Neural cell (in vitro differentiated cells): ENCODE results near the gene ACTA2. TPM values are rescaled to one million over a fixed set of nuclear protein-coding genes. Genes with fewer than 3 reads are reported as not detected.

ENCODE experiments used
- H2AFZ ChIP-seq: fragments of 200-600, 300-800 bp; sonication (generic), shearing (Covaris generic); 2 replicates; pipeline ENCODE4 v1.6.0; 2014; ENCODE audit warnings: low read depth, mild to moderate bottlenecking, antibody characterized with exemption, low read length, moderate library complexity
- H3F3A ChIP-seq: fragments of 200-600 bp; shearing (Covaris generic); 2 replicates; pipeline ENCODE4 v1.6.1; 2016; ENCODE audit warnings: mild to moderate bottlenecking, moderate library complexity, mixed read lengths, antibody characterized with exemption, low read length; ENCODE audit not compliant: insufficient read depth, poor library complexity, severe bottlenecking
- H3K27ac ChIP-seq: fragments of 200-600, 300-800 bp; sonication (generic), shearing (Covaris generic); 2 replicates; pipeline ENCODE4 v1.5.1; 2014; ENCODE audit warnings: mild to moderate bottlenecking, low read length, moderate library complexity
- H3K27me3 ChIP-seq: fragments of 300-800, 200-600 bp; sonication (generic), shearing (Covaris generic); 2 replicates; pipeline ENCODE4 v1.6.0; 2014; ENCODE audit warnings: mild to moderate bottlenecking, low read depth, low read length, moderate library complexity; ENCODE audit not compliant: insufficient read depth
- H3K36me3 ChIP-seq: fragments of 300-800, 200-600 bp; sonication (generic), shearing (Covaris generic); 2 replicates; pipeline ENCODE4 v1.5.1; 2014; ENCODE audit warnings: mild to moderate bottlenecking, antibody characterized with exemption, low read length, moderate library complexity; ENCODE audit not compliant: insufficient read depth
- H3K4me2 ChIP-seq: fragments of 300-800, 200-600 bp; sonication (generic), shearing (Covaris generic); 2 replicates; pipeline ENCODE4 v1.6.0; 2014; ENCODE audit warnings: mild to moderate bottlenecking, low read length
- H3K4me3 ChIP-seq: fragments of 300-800, 200-600 bp; sonication (generic), shearing (Covaris generic); 2 replicates; pipeline ENCODE4 v1.5.1; 2014; ENCODE audit warnings: mild to moderate bottlenecking, low read length, moderate library complexity
- H3K79me2 ChIP-seq: fragments of 200-600 bp; shearing (Covaris generic); replicated peaks from 2 replicates; pipeline ENCODE4 v1.6.0; 2014; ENCODE audit warnings: mild to moderate bottlenecking, low read length, moderate library complexity; ENCODE audit not compliant: insufficient read depth
- H3K9ac ChIP-seq: fragments of 300-800, 200-600 bp; sonication (generic), shearing (Covaris generic); 2 replicates; pipeline ENCODE4 v1.6.1; 2016; ENCODE audit warnings: mild to moderate bottlenecking, low read length, mixed read lengths
- H3K9me2 ChIP-seq: fragments of 200-600 bp; shearing (Covaris generic); 2 replicates; pipeline ENCODE4 v1.6.1; 2016; ENCODE audit warnings: mild to moderate bottlenecking, low read length, mixed read lengths; ENCODE audit not compliant: insufficient read depth
- H3K9me3 ChIP-seq: fragments of 200-600, 300-800 bp; sonication (generic), shearing (Covaris generic); 2 replicates; pipeline ENCODE4 v1.6.1; 2016; ENCODE audit warnings: mild to moderate bottlenecking, mixed run types, low read length, moderate library complexity, mixed read lengths
- H4K20me1 ChIP-seq: fragments of 200-600 bp; shearing (Covaris generic); 2 replicates; pipeline ENCODE4 v1.6.1; 2016; ENCODE audit warnings: mild to moderate bottlenecking, mixed run types; ENCODE audit not compliant: insufficient read depth
- EP300 ChIP-seq: fragments of 450-650 bp; conservative IDR thresholded peaks from 2 replicates; pipeline ENCODE4 v1.6.1; 2014; ENCODE audit warnings: antibody characterized with exemption, mild to moderate bottlenecking, moderate library complexity; ENCODE audit not compliant: poor library complexity, severe bottlenecking
- EZH2 ChIP-seq: fragments of 200-600, 300-800 bp; shearing (Covaris generic), sonication (generic); IDR thresholded peaks from 2 replicates; pipeline ENCODE4 v1.6.1; 2014; ENCODE audit warnings: antibody characterized with exemption, low read length, borderline replicate concordance, mild to moderate bottlenecking; ENCODE audit not compliant: insufficient read depth, poor library complexity, severe bottlenecking
- MXI1 ChIP-seq: fragments of 450-650 bp; conservative IDR thresholded peaks from 2 replicates; pipeline ENCODE4 v1.6.1; 2014; ENCODE audit warnings: antibody characterized with exemption, mild to moderate bottlenecking; ENCODE audit not compliant: poor library complexity, severe bottlenecking
- POLR2AphosphoS5 ChIP-seq: IDR thresholded peaks from 2 replicates; pipeline ENCODE4 v1.6.1; 2012
- RAD21 ChIP-seq: fragments of 450-650 bp; conservative IDR thresholded peaks from 2 replicates; pipeline ENCODE4 v1.6.1; 2014; ENCODE audit warnings: antibody characterized with exemption, mild to moderate bottlenecking, moderate library complexity
- SMC3 ChIP-seq: fragments of 450-650 bp; conservative IDR thresholded peaks from 2 replicates; pipeline ENCODE4 v1.6.1; 2014; ENCODE audit warnings: antibody characterized with exemption, mild to moderate bottlenecking, moderate library complexity; ENCODE audit not compliant: poor library complexity
- TAF1 ChIP-seq: IDR thresholded peaks from 2 replicates; pipeline ENCODE4 v1.6.1; 2012; ENCODE audit warnings: low read depth
- polyA plus RNA-seq: library from polyadenylated mRNA; depleted of rRNA; stranded (reverse); fragments of >200 nt; gene quantifications from 2 replicates; pipeline ENCODE4 v1.2.3, GENCODE V29; 2014
- TF ChIP-seq, protein P1 (sequence below): IDR thresholded peaks from 2 replicates; pipeline ENCODE4 v1.6.1; 2012; ENCODE audit warnings: borderline replicate concordance
- TF ChIP-seq, protein P2 (sequence below): fragments of 450-650 bp; IDR thresholded peaks from 2 replicates; pipeline ENCODE4 v1.5.1; 2014; ENCODE audit warnings: antibody characterized with exemption, mild to moderate bottlenecking, moderate library complexity; ENCODE audit not compliant: poor library complexity, severe bottlenecking

The ACTA2 gene
- polyA plus RNA-seq, 1 donor from 2014 or later, result 0.53 TPM

DNA sequence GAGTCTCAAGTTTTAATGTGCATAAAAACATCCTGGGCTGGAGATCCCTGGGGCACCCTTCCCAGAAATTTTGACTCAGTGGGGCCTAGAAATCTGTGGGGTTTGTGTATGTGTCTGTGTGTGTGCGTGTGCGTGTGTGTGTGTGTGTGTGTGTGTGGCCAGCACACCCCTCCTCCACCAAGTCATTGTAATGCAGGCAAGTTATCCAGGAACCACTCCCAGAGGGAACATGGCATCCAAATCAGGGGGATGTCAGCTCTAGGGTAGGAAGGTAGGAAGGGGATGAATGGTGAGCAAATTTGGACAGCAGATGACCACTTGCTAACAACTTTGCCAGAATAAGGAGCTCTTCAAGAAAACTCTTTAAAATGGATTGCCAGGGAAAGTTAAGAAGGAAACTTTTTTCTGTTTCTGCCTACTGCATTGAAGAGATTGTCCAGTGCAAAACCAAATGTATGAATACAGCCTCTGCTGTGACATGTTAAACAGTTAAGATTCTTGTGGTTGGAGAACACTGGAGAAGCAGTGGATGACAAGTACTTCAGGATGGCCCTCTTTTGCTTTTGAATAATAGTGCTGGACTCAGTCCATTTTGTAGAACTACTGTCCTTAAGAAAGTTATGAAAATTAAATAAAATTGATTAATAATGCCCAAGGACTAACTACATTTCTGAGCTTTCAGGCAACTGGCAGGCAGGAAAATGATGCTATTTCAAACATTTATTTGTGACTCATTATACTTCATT is 60.2 kb downstream of the ACTA2 start:
- no peaks in the 10 kb centered on the region for H3K9me2 ChIP-seq
- H3K27ac ChIP-seq, result no peak overlapping the region
- no peaks in the 10 kb centered on the region for H3F3A ChIP-seq
- H3K4me3 ChIP-seq, result no peak overlapping the region
- no peak overlapping the region for H3K9ac ChIP-seq
- H3K4me2 ChIP-seq, result no peak overlapping the region
- no peaks in the 10 kb centered on the region for H3K36me3 ChIP-seq
- H3K27me3 ChIP-seq, result no peaks in the 10 kb centered on the region
- TF ChIP-seq EZH2, result no peak
- no peak for TF ChIP-seq MXI1
- TF ChIP-seq RAD21, result no peak
- TF ChIP-seq, protein P1, sequence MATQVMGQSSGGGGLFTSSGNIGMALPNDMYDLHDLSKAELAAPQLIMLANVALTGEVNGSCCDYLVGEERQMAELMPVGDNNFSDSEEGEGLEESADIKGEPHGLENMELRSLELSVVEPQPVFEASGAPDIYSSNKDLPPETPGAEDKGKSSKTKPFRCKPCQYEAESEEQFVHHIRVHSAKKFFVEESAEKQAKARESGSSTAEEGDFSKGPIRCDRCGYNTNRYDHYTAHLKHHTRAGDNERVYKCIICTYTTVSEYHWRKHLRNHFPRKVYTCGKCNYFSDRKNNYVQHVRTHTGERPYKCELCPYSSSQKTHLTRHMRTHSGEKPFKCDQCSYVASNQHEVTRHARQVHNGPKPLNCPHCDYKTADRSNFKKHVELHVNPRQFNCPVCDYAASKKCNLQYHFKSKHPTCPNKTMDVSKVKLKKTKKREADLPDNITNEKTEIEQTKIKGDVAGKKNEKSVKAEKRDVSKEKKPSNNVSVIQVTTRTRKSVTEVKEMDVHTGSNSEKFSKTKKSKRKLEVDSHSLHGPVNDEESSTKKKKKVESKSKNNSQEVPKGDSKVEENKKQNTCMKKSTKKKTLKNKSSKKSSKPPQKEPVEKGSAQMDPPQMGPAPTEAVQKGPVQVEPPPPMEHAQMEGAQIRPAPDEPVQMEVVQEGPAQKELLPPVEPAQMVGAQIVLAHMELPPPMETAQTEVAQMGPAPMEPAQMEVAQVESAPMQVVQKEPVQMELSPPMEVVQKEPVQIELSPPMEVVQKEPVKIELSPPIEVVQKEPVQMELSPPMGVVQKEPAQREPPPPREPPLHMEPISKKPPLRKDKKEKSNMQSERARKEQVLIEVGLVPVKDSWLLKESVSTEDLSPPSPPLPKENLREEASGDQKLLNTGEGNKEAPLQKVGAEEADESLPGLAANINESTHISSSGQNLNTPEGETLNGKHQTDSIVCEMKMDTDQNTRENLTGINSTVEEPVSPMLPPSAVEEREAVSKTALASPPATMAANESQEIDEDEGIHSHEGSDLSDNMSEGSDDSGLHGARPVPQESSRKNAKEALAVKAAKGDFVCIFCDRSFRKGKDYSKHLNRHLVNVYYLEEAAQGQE, result no peak
- no peak for TF ChIP-seq SMC3
- no peak for TF ChIP-seq TAF1
- TF ChIP-seq EP300, result no peak
- no peak for TF ChIP-seq POLR2AphosphoS5
- TF ChIP-seq, protein P2, sequence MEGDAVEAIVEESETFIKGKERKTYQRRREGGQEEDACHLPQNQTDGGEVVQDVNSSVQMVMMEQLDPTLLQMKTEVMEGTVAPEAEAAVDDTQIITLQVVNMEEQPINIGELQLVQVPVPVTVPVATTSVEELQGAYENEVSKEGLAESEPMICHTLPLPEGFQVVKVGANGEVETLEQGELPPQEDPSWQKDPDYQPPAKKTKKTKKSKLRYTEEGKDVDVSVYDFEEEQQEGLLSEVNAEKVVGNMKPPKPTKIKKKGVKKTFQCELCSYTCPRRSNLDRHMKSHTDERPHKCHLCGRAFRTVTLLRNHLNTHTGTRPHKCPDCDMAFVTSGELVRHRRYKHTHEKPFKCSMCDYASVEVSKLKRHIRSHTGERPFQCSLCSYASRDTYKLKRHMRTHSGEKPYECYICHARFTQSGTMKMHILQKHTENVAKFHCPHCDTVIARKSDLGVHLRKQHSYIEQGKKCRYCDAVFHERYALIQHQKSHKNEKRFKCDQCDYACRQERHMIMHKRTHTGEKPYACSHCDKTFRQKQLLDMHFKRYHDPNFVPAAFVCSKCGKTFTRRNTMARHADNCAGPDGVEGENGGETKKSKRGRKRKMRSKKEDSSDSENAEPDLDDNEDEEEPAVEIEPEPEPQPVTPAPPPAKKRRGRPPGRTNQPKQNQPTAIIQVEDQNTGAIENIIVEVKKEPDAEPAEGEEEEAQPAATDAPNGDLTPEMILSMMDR, result no peak
- H3K79me2 ChIP-seq, result no peaks in the 10 kb centered on the region
- no peaks in the 10 kb centered on the region for H3K9me3 ChIP-seq
- no peaks in the 10 kb centered on the region for H4K20me1 ChIP-seq
- H2AFZ ChIP-seq, result no peak overlapping the region

DNA sequence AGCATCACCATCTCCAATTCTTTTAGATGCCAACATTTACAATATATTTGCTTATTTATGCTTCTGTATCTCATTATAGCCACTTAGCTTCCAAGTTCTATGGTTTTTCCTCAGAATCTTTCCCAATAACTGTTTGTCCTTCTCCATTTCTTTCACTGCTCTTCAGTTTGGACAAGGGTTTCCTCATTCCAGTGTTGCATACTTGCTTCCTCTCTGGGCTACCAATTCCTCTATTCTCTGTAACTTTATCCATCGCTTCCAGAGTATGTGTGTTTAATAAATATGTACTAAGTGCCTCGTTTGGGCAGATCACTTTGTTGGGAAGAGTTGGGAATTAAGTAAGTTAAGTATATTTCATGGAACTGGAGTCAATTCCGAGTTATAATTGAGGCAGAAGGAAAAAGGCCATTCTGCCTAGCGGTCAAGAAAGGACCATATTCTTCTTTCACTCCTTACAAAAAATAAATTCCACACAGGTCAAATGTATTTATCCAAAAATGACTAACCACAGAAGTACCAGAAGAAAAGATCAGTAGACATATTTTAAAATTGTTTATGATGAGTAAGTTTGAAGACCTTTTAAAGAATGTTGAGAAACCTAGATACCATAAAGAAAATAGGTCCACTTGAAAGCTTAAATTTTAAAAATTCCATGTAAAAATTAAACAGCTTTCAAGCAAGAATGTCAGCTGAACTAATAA is 61.7 kb downstream of the ACTA2 start:
- Histone ChIP-seq H3K27ac (no peak overlapping the region), H3K27me3 (no peaks in the 10 kb centered on the region), H3K9me2 (no peaks in the 10 kb centered on the region), H3F3A (no peaks in the 10 kb centered on the region), H3K79me2 (no peaks in the 10 kb centered on the region), H3K9me3 (no peaks in the 10 kb centered on the region), H4K20me1 (no peaks in the 10 kb centered on the region), H3K9ac (no peak overlapping the region), H2AFZ (no peak overlapping the region), H3K4me2 (no peak overlapping the region), H3K4me3 (no peak overlapping the region), H3K36me3 (no peaks in the 10 kb centered on the region)
- TF ChIP-seq, protein P1, result no peak
- TF ChIP-seq POLR2AphosphoS5, result no peak
- no peak for TF ChIP-seq RAD21
- TF ChIP-seq EP300, result no peak
- TF ChIP-seq, protein P2, result no peak
- no peak for TF ChIP-seq MXI1
- TF ChIP-seq TAF1, result no peak
- no peak for TF ChIP-seq SMC3
- TF ChIP-seq EZH2, result no peak
